H1 (cell line): ENCODE results near the gene KCNMA1. TPM values are rescaled to one million over a fixed set of nuclear protein-coding genes. Genes with fewer than 3 reads are reported as not detected.

ENCODE experiments used
- CTCF ChIA-PET: fragments of 300-600 bp; sonication (Branson Sonifier 250); formaldehyde crosslinking; loops from one replicate; lab custom pipeline; 2021; ENCODE audit not compliant: partially characterized antibody; lab: Charles Lee
- POLR2A ChIA-PET: fragments of 300-600 bp; sonication (Branson Sonifier 250); formaldehyde crosslinking; loops from one replicate; lab custom pipeline; 2021; ENCODE audit warnings: inconsistent platforms; ENCODE audit not compliant: partially characterized antibody; lab: Charles Lee
- DNase-seq, 2 experiments: peaks; one replicate each; pipeline versions ENCODE4 v3.0.0 to v3.0.0-alpha.2; 2010 to 2022; ENCODE audit warnings: low spot score in 2 of 2, low read depth in 1 of 2, mixed read lengths in 1 of 2
- FAIRE-seq: peaks from 2 replicates; lab custom pipeline; 2011; peaks lifted over from hg19 to GRCh38; lab: Jason Lieb, UNC
- H2AFZ ChIP-seq: 2 replicates; pipeline ENCODE4 v1.8.1; 2012; ENCODE audit warnings: low read length, inconsistent platforms
- H2AK5ac ChIP-seq: 2 replicates; pipeline ENCODE4 v1.6.1; 2013; ENCODE audit warnings: low read depth, low read length
- H2BK120ac ChIP-seq: replicated peaks from 2 replicates; pipeline ENCODE3; 2013; ENCODE audit warnings: low read depth, low read length, inconsistent platforms
- H2BK12ac ChIP-seq: 2 replicates; pipeline ENCODE4 v1.6.1; 2013; ENCODE audit warnings: low read depth, low read length
- H2BK15ac ChIP-seq: 2 replicates; pipeline ENCODE4 v1.6.1; 2013; ENCODE audit warnings: low read length
- H2BK20ac ChIP-seq: 2 replicates; pipeline ENCODE4 v1.6.1; 2013; ENCODE audit warnings: low read length
- H2BK5ac ChIP-seq: 2 replicates; pipeline ENCODE4 v1.6.1; 2013; ENCODE audit warnings: low read depth, low read length
- H3K14ac ChIP-seq: 2 replicates; pipeline ENCODE4 v1.6.1; 2013; ENCODE audit warnings: inconsistent platforms; ENCODE audit not compliant: insufficient read length
- H3K18ac ChIP-seq: 2 replicates; pipeline ENCODE4 v1.6.1; 2013; ENCODE audit warnings: low read length; ENCODE audit errors: extremely low read depth
- H3K23ac ChIP-seq: 2 replicates; pipeline ENCODE4 v1.6.1; 2013; ENCODE audit warnings: inconsistent platforms; ENCODE audit not compliant: insufficient read length
- H3K23me2 ChIP-seq: 2 replicates; pipeline ENCODE4 v1.6.1; 2013; ENCODE audit warnings: low read depth, low read length
- H3K27ac ChIP-seq: 2 replicates; pipeline ENCODE4 v1.6.1; 2011; ENCODE audit warnings: low read depth, low read length, inconsistent platforms
- H3K27me3 ChIP-seq, 4 experiments: replicated peaks in 1 of 4; 1 replicate in 1 of 4; 2 replicates in 3 of 4; pipeline versions ENCODE4 v1.6.1 to v1.8.1; 2011 to 2013; ENCODE audit warnings: low read length in 3 of 4, mild to moderate bottlenecking in 3 of 4, inconsistent platforms in 2 of 4, mixed read lengths in 2 of 4, moderate library complexity in 1 of 4; ENCODE audit not compliant: control insufficient read depth in 3 of 4, insufficient read depth in 3 of 4; ENCODE audit errors: extremely low read depth in 1 of 4
- H3K36me3 ChIP-seq, 4 experiments: 2 replicates each; pipeline versions ENCODE4 v1.6.1 to v1.8.1; 2011 to 2013; ENCODE audit warnings: mild to moderate bottlenecking in 4 of 4, low read length in 3 of 4, moderate library complexity in 2 of 4, control low read depth in 1 of 4, inconsistent platforms in 1 of 4; ENCODE audit not compliant: insufficient read depth in 4 of 4, control insufficient read depth in 2 of 4
- H3K4ac ChIP-seq: replicated peaks from 2 replicates; pipeline ENCODE3; 2013; ENCODE audit warnings: low read length, low read depth, mixed read lengths, inconsistent platforms; ENCODE audit not compliant: insufficient read length
- H3K4me1 ChIP-seq, 4 experiments: replicated peaks in 1 of 4; 1 replicate in 1 of 4; 2 replicates in 3 of 4; pipeline versions ENCODE4 v1.6.1 to v1.8.1; 2011 to 2013; ENCODE audit warnings: low read length in 3 of 4, inconsistent platforms in 2 of 4, mixed read lengths in 1 of 4; ENCODE audit not compliant: insufficient read depth in 4 of 4, control insufficient read depth in 3 of 4
- H3K4me2 ChIP-seq, 2 experiments: 2 replicates each; pipeline versions ENCODE4 v1.6.1 to v1.8.1; 2011 to 2013; ENCODE audit warnings: low read depth in 2 of 2, low read length in 2 of 2, control low read depth in 1 of 2, inconsistent platforms in 1 of 2, mild to moderate bottlenecking in 1 of 2; ENCODE audit not compliant: insufficient read depth in 1 of 2
- H3K4me3 ChIP-seq, 4 experiments: fragments of 200-600, 300-600 bp in 1 of 4; sonication (generic), shearing (Covaris generic), sonication (Bioruptor Twin) in 1 of 4; 2 replicates each; pipeline versions ENCODE4 v1.5.1 to v1.8.1; 2011 to 2016; ENCODE audit warnings: low read length in 4 of 4, low read depth in 3 of 4, control low read depth in 2 of 4, inconsistent platforms in 2 of 4, mild to moderate bottlenecking in 2 of 4, mixed read lengths in 1 of 4, moderate library complexity in 1 of 4; ENCODE audit not compliant: insufficient read depth in 2 of 4; ENCODE audit errors: extremely low read depth in 1 of 4
- H3K56ac ChIP-seq: replicated peaks from 2 replicates; pipeline ENCODE3; 2013; ENCODE audit warnings: low read depth, mild to moderate bottlenecking, mixed read lengths, low read length, inconsistent platforms; ENCODE audit not compliant: insufficient read length
- H3K79me1 ChIP-seq: 2 replicates; pipeline ENCODE4 v1.6.1; 2013; ENCODE audit warnings: low read depth, low read length, control low read depth
- H3K79me2 ChIP-seq, 2 experiments: 2 replicates each; pipeline versions ENCODE4 v1.6.1 to v1.8.1; 2012 to 2013; ENCODE audit warnings: low read length in 2 of 2, mild to moderate bottlenecking in 2 of 2, inconsistent platforms in 1 of 2; ENCODE audit not compliant: insufficient read depth in 2 of 2, control insufficient read depth in 1 of 2
- H3K9ac ChIP-seq, 4 experiments: replicated peaks in 1 of 4; 1 replicate in 1 of 4; 2 replicates in 3 of 4; pipeline versions ENCODE4 v1.6.1 to v1.8.1; 2011 to 2013; ENCODE audit warnings: low read depth in 3 of 4, low read length in 3 of 4, control low read depth in 2 of 4, mild to moderate bottlenecking in 2 of 4, moderate library complexity in 2 of 4, inconsistent platforms in 1 of 4; ENCODE audit errors: extremely low read depth in 1 of 4
- H3K9me3 ChIP-seq, 2 experiments: 2 replicates each; pipeline versions ENCODE4 v1.6.1 to v1.8.1; 2012 to 2013; ENCODE audit warnings: mild to moderate bottlenecking in 2 of 2, moderate library complexity in 2 of 2, control low read depth in 1 of 2, inconsistent platforms in 1 of 2, low read depth in 1 of 2, low read length in 1 of 2, mixed read lengths in 1 of 2; ENCODE audit not compliant: insufficient read depth in 2 of 2
- H4K20me1 ChIP-seq, 2 experiments: replicated peaks in 1 of 2; 2 replicates each; pipeline versions ENCODE3 to v1.8.1; 2011 to 2013; ENCODE audit warnings: inconsistent platforms in 2 of 2, low read length in 2 of 2, mild to moderate bottlenecking in 1 of 2; ENCODE audit not compliant: insufficient read depth in 2 of 2, control insufficient read depth in 1 of 2
- H4K5ac ChIP-seq: 2 replicates; pipeline ENCODE4 v1.6.1; 2013; ENCODE audit warnings: low read length, low read depth, mixed read lengths, inconsistent platforms; ENCODE audit not compliant: insufficient read length
- H4K8ac ChIP-seq: 2 replicates; pipeline ENCODE4 v1.8.0; 2013; ENCODE audit warnings: mild to moderate bottlenecking, moderate library complexity, low read length, inconsistent platforms; ENCODE audit not compliant: insufficient read depth; ENCODE audit errors: extremely low read depth
- H4K91ac ChIP-seq: replicated peaks from 2 replicates; pipeline ENCODE3; 2013; ENCODE audit warnings: low read length, mixed read lengths, inconsistent platforms; ENCODE audit not compliant: insufficient read length
- BACH1 ChIP-seq: IDR thresholded peaks from 2 replicates; pipeline ENCODE4 v1.6.1; 2012; ENCODE audit warnings: low read length, improper control_type of control experiment
- KDM1A ChIP-seq: fragments of 200-600, 300-600 bp; sonication (generic); IDR thresholded peaks from 2 replicates; pipeline ENCODE4 v1.7.1; 2016; ENCODE audit warnings: mild to moderate bottlenecking, low read length, borderline replicate concordance
- MAFK ChIP-seq: IDR thresholded peaks from 2 replicates; pipeline ENCODE4 v1.6.1; 2012; ENCODE audit warnings: low read depth, mild to moderate bottlenecking, improper control_type of control experiment, low read length
- NRF1 ChIP-seq: IDR thresholded peaks from 2 replicates; pipeline ENCODE4 v1.6.1; 2011; ENCODE audit warnings: mild to moderate bottlenecking, low read depth, low read length, improper control_type of control experiment
- POLR2A ChIP-seq, 2 experiments: IDR thresholded peaks; 1 replicate in 1 of 2; 2 replicates in 1 of 2; pipeline ENCODE4 v1.6.1; 2011; ENCODE audit warnings: low read depth in 2 of 2, low read length in 2 of 2, mild to moderate bottlenecking in 2 of 2; ENCODE audit errors: control extremely low read depth in 1 of 2
- SUZ12 ChIP-seq: fragments of 200-600 bp; sonication (generic); IDR thresholded peaks from 2 replicates; pipeline ENCODE4 v1.6.1; 2012; ENCODE audit warnings: mild to moderate bottlenecking, inconsistent platforms, low read length, moderate library complexity, mixed read lengths
- TEAD4 ChIP-seq: IDR thresholded peaks from 2 replicates; pipeline ENCODE4 v1.6.1; 2012; ENCODE audit warnings: low read depth, low read length, inconsistent platforms, mixed read lengths
- WGBS, 2 experiments: shearing (Covaris generic) in 1 of 2; methylation state at CpG; one replicate each; pipeline versions ENCODE4 v1.1.6 to v1.1.7; 2013 to 2015; ENCODE audit warnings: low lambda C conversion rate in 2 of 2, mixed read lengths in 2 of 2, inconsistent platforms in 1 of 2, low coverage in 1 of 2, missing lambda C conversion rate in 1 of 2; ENCODE audit not compliant: insufficient replicate concordance in 2 of 2, insufficient coverage in 1 of 2, insufficient read length in 1 of 2; ENCODE audit errors: extremely low coverage in 1 of 2, missing lambda C conversion rate in 1 of 2; 5-methylcytosine and 5-hydroxymethylcytosine counted together
- polyA plus RNA-seq, 7 experiments: library from polyadenylated mRNA; depleted of rRNA in 3 of 7; stranded (reverse) in 5 of 7; unstranded in 2 of 7; fragments of >200 nt in 5 of 7; fragments of 200-250 nt in 2 of 7; gene quantifications; 1 replicate in 5 of 7; 2 replicates in 1 of 7; 4 replicates in 1 of 7; pipeline versions ENCODE4 v1.2.1 to v1.2.3, GENCODE V29; 2011 to 2013; ENCODE audit warnings: missing spikeins in 2 of 7, mixed read lengths in 2 of 7
- total RNA-seq: library from RNA; stranded (reverse); fragmentation: NEBNext Ultra II Directional; extraction: Animal tissue kit (Norgen Biotek cat#: 25700); gene quantifications from 2 replicates; pipeline ENCODE4 v1.2.1, GENCODE V29; 2021

Gene KCNMA1
- total and polyA plus RNA-seq, 2 of the 8 experiments (the other 6 are each of a cell fraction or from before 2014, with no cell fraction given) = 10.2 to 11.1 TPM

DNA sequence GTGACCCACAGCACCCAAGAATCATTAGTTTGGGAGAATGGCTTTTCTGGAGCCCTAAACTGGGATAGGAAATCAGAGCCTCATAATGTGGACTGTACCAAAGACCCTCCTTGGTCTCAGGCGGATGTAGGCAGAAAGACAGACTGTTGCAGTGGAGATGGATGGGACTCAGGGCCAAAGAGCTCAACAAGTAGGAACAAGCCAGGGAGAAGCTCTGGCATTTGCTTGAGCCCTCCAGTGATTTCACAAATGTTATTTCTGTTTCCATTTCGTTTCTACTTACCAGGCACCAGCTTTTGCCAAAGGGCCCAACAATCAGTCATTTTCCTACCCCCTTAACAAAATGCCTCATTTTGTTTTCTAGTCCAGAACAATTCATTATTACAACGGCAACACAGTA, 762.7 kb downstream of the KCNMA1 start:
- FAIRE-seq = no peak

More for the DNA sequence above, 762.7 kb downstream of the KCNMA1 start:
- H4K91ac ChIP-seq = no peak overlapping the region
- H3K79me2 ChIP-seq = no peaks in the 10 kb centered on the region
- H2BK120ac ChIP-seq = no peak overlapping the region
- no peak overlapping the region for H2BK12ac ChIP-seq
- no peak overlapping the region for H3K4ac ChIP-seq
- 0 out of 2 replicates have a peak overlapping the region, but pooled peaks have one; percentile 17 for H2BK20ac ChIP-seq
- no peak overlapping the region for H3K18ac ChIP-seq
- no peak overlapping the region for H2BK15ac ChIP-seq
- H4K8ac ChIP-seq = no peak overlapping the region
- H3K14ac ChIP-seq = no peak overlapping the region
- H3K79me1 ChIP-seq = no peaks in the 10 kb centered on the region
- H3K23me2 ChIP-seq = no peaks in the 10 kb centered on the region
- no peak overlapping the region; the same call in 1 of the 2 replicates for H2AFZ ChIP-seq
- no peaks in the 10 kb centered on the region for H3K36me3 ChIP-seq
- H2AK5ac ChIP-seq = no peak overlapping the region
- no peaks in the 10 kb centered on the region for H4K20me1 ChIP-seq
- no peaks in the 10 kb centered on the region for H3K9me3 ChIP-seq
- H3K56ac ChIP-seq = no peak overlapping the region
- H4K5ac ChIP-seq = no peak overlapping the region
- H3K23ac ChIP-seq = no peak overlapping the region
- no peak overlapping the region for H3K4me3 ChIP-seq
- H3K27ac ChIP-seq = no peak overlapping the region
- no peak overlapping the region for H3K9ac ChIP-seq
- CTCF ChIA-PET = no interaction called here
- TF ChIP-seq SUZ12 (no peak), KDM1A (no peak), TEAD4 (no peak), BACH1 (no peak), POLR2A (IDR thresholded peaks at IDR 0.05; ENCODE audit: control extremely low read depth in 1 of 2, low read depth in 2 of 2, low read length in 2 of 2) (no peak), MAFK (no peak), NRF1 (no peak)
- DNase-seq = no peak
- 90% methylated on average over 3 of the region's 3 CpGs; no CpG with 5 or more reads in 1 of the 2 experiments for WGBS, 2 experiments
- no peaks in the 10 kb centered on the region for H3K4me1 ChIP-seq
- POLR2A ChIA-PET = no interaction called here
- H2BK5ac ChIP-seq = no peak overlapping the region
- no peak overlapping the region for H3K4me2 ChIP-seq
- no peaks in the 10 kb centered on the region for H3K27me3 ChIP-seq
